GM19240 (cell line): ENCODE data around the gene PCDHB1.
"Not testable (repeated sequence)": the region's sequence is repeated elsewhere in the genome, so short reads cannot be mapped to it uniquely, and the experiment has no call there.

Source experiments
- DNase-seq: peaks from one replicate; pipeline ENCODE4 v3.0.0; 2011; ENCODE audit warnings: low spot score; ENCODE audit not compliant: insufficient read length

The PCDHB1 gene

GRCh38 chr5:141077826-141078225 lies 26.7 kb downstream of the PCDHB1 start:
- no peak for DNase-seq

GRCh38 chr5:141082228-141082627 lies 31.1 kb downstream of the PCDHB1 start:
- DNase-seq: no peak

- no peak for DNase-seq
These were observed 33.4 kb downstream of the PCDHB1 start for GRCh38 chr5:141084487-141084989.

- DNase-seq: no peak
These were observed 43.5 kb downstream of the PCDHB1 start, which contains the start of gene PCDHB2 for GRCh38 chr5:141094481-141095262. Gene PCDHB2 (plus strand): TSS chr5:141094615. CDS start chr5:141094791, 176 bp downstream.

GRCh38 chr5:141095263-141095641 lies 44.1 kb downstream of the PCDHB1 start:
- DNase-seq: no peak

GRCh38 chr5:141096181-141096580 lies 45.0 kb downstream of the PCDHB1 start:
- not testable (repeated sequence) for DNase-seq

GRCh38 chr5:141096586-141096985 lies 45.4 kb downstream of the PCDHB1 start:
- DNase-seq: not testable (repeated sequence)

GRCh38 chr5:141100243-141100805 lies 49.1 kb downstream of the PCDHB1 start, which contains the start of gene PCDHB3:
Gene PCDHB3 (plus strand): TSS chr5:141100473. CDS start chr5:141100650, 177 bp downstream.
- DNase-seq: no peak

GRCh38 chr5:141101059-141101458 lies 49.9 kb downstream of the PCDHB1 start:
- DNase-seq: no peak

GRCh38 chr5:141102070-141102469 lies 50.9 kb downstream of the PCDHB1 start:
- DNase-seq: not testable (repeated sequence)

- not testable (repeated sequence) for DNase-seq
These were observed 51.3 kb downstream of the PCDHB1 start for GRCh38 chr5:141102471-141102870.

- no peak for DNase-seq
These were observed 54.2 kb downstream of the PCDHB1 start for GRCh38 chr5:141105350-141105749.
